PC-3 (cell line): ENCODE data around the gene CACNA1H.

ENCODE experiments used
- EZH2phosphoT487 ChIP-seq: fragments of 300-600 bp; sonication (generic); IDR thresholded peaks from 2 replicates; pipeline ENCODE4 v1.6.1; 2018; ENCODE audit warnings: mild to moderate bottlenecking, antibody characterized with exemption, low read length, borderline replicate concordance
- TF ChIP-seq, protein P1 (sequence below): fragments of 300-600 bp; sonication (generic); conservative IDR thresholded peaks from 2 replicates; pipeline ENCODE4 v1.5.1; 2017; ENCODE audit warnings: antibody characterized with exemption, low read depth, mild to moderate bottlenecking, low read length

DNA sequence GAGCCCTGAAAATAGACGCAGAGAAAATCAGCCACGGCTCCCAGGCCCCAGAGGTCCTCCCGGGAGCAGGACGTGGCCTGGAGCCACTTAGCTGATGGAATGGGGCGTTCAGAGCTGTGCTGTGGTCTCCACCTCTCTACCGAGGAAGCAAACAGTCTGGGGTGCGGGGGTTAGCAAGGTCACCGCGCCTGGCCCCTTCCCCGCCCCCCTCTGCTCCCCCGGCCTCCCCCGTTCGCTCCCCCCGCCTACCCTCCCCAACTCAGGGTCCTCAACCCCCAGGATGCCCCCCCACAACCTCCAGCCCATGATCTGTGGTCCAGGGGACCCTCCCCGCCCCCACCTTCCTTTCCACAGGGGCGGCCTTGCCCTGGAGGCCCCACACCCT is 36.2 kb upstream of the CACNA1H start:
- TF ChIP-seq, protein P1, sequence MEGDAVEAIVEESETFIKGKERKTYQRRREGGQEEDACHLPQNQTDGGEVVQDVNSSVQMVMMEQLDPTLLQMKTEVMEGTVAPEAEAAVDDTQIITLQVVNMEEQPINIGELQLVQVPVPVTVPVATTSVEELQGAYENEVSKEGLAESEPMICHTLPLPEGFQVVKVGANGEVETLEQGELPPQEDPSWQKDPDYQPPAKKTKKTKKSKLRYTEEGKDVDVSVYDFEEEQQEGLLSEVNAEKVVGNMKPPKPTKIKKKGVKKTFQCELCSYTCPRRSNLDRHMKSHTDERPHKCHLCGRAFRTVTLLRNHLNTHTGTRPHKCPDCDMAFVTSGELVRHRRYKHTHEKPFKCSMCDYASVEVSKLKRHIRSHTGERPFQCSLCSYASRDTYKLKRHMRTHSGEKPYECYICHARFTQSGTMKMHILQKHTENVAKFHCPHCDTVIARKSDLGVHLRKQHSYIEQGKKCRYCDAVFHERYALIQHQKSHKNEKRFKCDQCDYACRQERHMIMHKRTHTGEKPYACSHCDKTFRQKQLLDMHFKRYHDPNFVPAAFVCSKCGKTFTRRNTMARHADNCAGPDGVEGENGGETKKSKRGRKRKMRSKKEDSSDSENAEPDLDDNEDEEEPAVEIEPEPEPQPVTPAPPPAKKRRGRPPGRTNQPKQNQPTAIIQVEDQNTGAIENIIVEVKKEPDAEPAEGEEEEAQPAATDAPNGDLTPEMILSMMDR, result no peak
- TF ChIP-seq EZH2phosphoT487, result no peak
